CD14-positive monocyte (primary cell): Measurements from ENCODE around the gene DLEC1. TPM values are rescaled to one million over a fixed set of nuclear protein-coding genes. Genes with fewer than 3 reads are reported as not detected.
"Not testable (repeated sequence)": the region's sequence is repeated elsewhere in the genome, so short reads cannot be mapped to it uniquely, and the experiment has no call there.

ENCODE experiments used
- DNase-seq, 3 donors: peaks; one replicate each; pipeline ENCODE4 v3.0.0-alpha.2; 2011 to 2022
- H2AFZ ChIP-seq: 2 replicates; pipeline ENCODE4 v1.6.0; 2012; ENCODE audit warnings: mild to moderate bottlenecking, low read depth, low read length, inconsistent platforms; ENCODE audit not compliant: insufficient read depth, poor library complexity, severe bottlenecking
- H3K27ac ChIP-seq, 2 donors: 1 replicate in 1 of 2; 2 replicates in 1 of 2; pipeline ENCODE4 v1.5.1; 2012 to 2013; ENCODE audit warnings: low read length in 2 of 2, control low read depth in 1 of 2, inconsistent platforms in 1 of 2, low read depth in 1 of 2, mild to moderate bottlenecking in 1 of 2
- H3K27me3 ChIP-seq, 2 donors: one replicate each; pipeline versions ENCODE4 v1.6.0 to v1.6.1; 2011 to 2013; ENCODE audit warnings: low read length in 2 of 2; ENCODE audit not compliant: control insufficient read depth in 2 of 2, insufficient read depth in 2 of 2
- H3K36me3 ChIP-seq, 2 donors: replicated peaks in 1 of 2; 1 replicate in 1 of 2; 2 replicates in 1 of 2; pipeline versions ENCODE4 v1.5.1 to v1.6.1; 2012 to 2013; ENCODE audit warnings: low read length in 2 of 2, control low read depth in 1 of 2, inconsistent platforms in 1 of 2, mild to moderate bottlenecking in 1 of 2; ENCODE audit not compliant: insufficient read depth in 2 of 2, control insufficient read depth in 1 of 2
- H3K4me1 ChIP-seq, 2 donors: 1 replicate in 1 of 2; 2 replicates in 1 of 2; pipeline versions ENCODE4 v1.5.1 to v1.6.1; 2012 to 2013; ENCODE audit warnings: low read length in 2 of 2, control low read depth in 1 of 2, inconsistent platforms in 1 of 2, mild to moderate bottlenecking in 1 of 2, moderate library complexity in 1 of 2; ENCODE audit not compliant: insufficient read depth in 2 of 2, control insufficient read depth in 1 of 2
- H3K4me2 ChIP-seq: replicated peaks from 2 replicates; pipeline ENCODE3; 2012; ENCODE audit warnings: low read length, moderate library complexity, mild to moderate bottlenecking; ENCODE audit not compliant: poor library complexity, severe bottlenecking; ENCODE audit errors: extremely low read depth
- H3K4me3 ChIP-seq, 3 experiments: fragments of 200-600 bp in 1 of 3; sonication (generic) in 1 of 3; replicated peaks in 1 of 3; 1 replicate in 2 of 3; 2 replicates in 1 of 3; pipeline ENCODE4 v1.5.1; 2011 to 2013; ENCODE audit warnings: low read length in 3 of 3, mild to moderate bottlenecking in 3 of 3, control low read depth in 2 of 3, low read depth in 2 of 3, inconsistent platforms in 1 of 3, moderate library complexity in 1 of 3
- H3K79me2 ChIP-seq: 2 replicates; pipeline ENCODE4 v1.6.0; 2012; ENCODE audit warnings: mild to moderate bottlenecking, control low read depth, inconsistent platforms, low read length, moderate library complexity; ENCODE audit not compliant: insufficient read depth
- H3K9ac ChIP-seq: 2 replicates; pipeline ENCODE4 v1.6.0; 2017; ENCODE audit warnings: low read length, mild to moderate bottlenecking; ENCODE audit not compliant: insufficient read depth, poor library complexity, severe bottlenecking
- H3K9me3 ChIP-seq, 2 donors: replicated peaks in 1 of 2; 1 replicate in 1 of 2; 2 replicates in 1 of 2; pipeline versions ENCODE4 v1.5.1 to v1.6.1; 2012 to 2013; ENCODE audit warnings: low read length in 2 of 2, control low read depth in 1 of 2; ENCODE audit not compliant: control insufficient read depth in 1 of 2, insufficient read depth in 1 of 2
- H4K20me1 ChIP-seq: 2 replicates; pipeline ENCODE4 v1.6.0; 2012; ENCODE audit warnings: mild to moderate bottlenecking, low read length, control low read depth, moderate library complexity; ENCODE audit not compliant: insufficient read depth
- H3K27ac Mint-ChIP-seq, 7 donors: one replicate each; pipeline ENCODE4 v1.8.0; 2020; ENCODE audit warnings: mild to moderate bottlenecking in 7 of 7, mixed read lengths in 7 of 7, moderate library complexity in 6 of 7, inconsistent platforms in 2 of 7
- H3K27me3 Mint-ChIP-seq, 3 donors: one replicate each; pipeline ENCODE4 v1.8.0; 2021 to 2022; ENCODE audit warnings: low read depth in 3 of 3, mild to moderate bottlenecking in 3 of 3, mixed read lengths in 3 of 3, moderate library complexity in 3 of 3, inconsistent platforms in 1 of 3
- H3K36me3 Mint-ChIP-seq, 2 donors: one replicate each; pipeline ENCODE4 v1.8.0; 2020; ENCODE audit warnings: mixed read lengths in 2 of 2, inconsistent platforms in 1 of 2, mild to moderate bottlenecking in 1 of 2
- H3K4me1 Mint-ChIP-seq: one replicate; pipeline ENCODE4 v1.8.0; 2020; ENCODE audit warnings: mild to moderate bottlenecking, mixed read lengths
- H3K4me3 Mint-ChIP-seq, 2 donors: one replicate each; pipeline ENCODE4 v1.8.0; 2020; ENCODE audit warnings: mild to moderate bottlenecking in 2 of 2, mixed read lengths in 2 of 2, moderate library complexity in 1 of 2
- H3K9me3 Mint-ChIP-seq, 7 donors: one replicate each; pipeline ENCODE4 v1.8.0; 2020 to 2022; ENCODE audit warnings: mixed read lengths in 7 of 7, mild to moderate bottlenecking in 6 of 7, moderate library complexity in 6 of 7, inconsistent platforms in 2 of 7
- CTCF ChIP-seq: fragments of 200-600 bp; IDR thresholded peaks from one replicate; pipeline ENCODE4 v1.8.0; 2022; ENCODE audit warnings: antibody characterized with exemption, mild to moderate bottlenecking
- WGBS: methylation state at CpG from one replicate; pipeline ENCODE4 v1.1.5; 2013; ENCODE audit warnings: missing lambda C conversion rate; ENCODE audit not compliant: insufficient coverage; 5-methylcytosine and 5-hydroxymethylcytosine counted together
- intact Hi-C, 2 donors: fragments of 100-400 bp; cut with micrococcal nuclease; formaldehyde crosslinking; loops; one replicate each; pipeline versions ENCODE4 v1.15.0 to v1.15.1; 2023
- polyA plus RNA-seq, 3 donors: library from polyadenylated mRNA; depleted of rRNA in 1 of 3; unstranded in 2 of 3; stranded (reverse) in 1 of 3; fragments of 300-500 nt in 2 of 3; fragments of >200 nt in 1 of 3; fragmentation: Illumina TruSeq in 2 of 3; gene quantifications; 1 replicate in 2 of 3; 2 replicates in 1 of 3; pipeline ENCODE4 v1.2.3, GENCODE V29; 2012 to 2021

DLEC1 gene
- polyA plus RNA-seq, 3 donors = 0.11 to 0.81 (median 0.14) TPM

- H3K4me3 Mint-ChIP-seq = no peak overlapping the region
- H4K20me1 ChIP-seq = no peaks in the 10 kb centered on the region
- peaks cover 5% of the 10 kb centered on the region for H3K4me1 Mint-ChIP-seq
- no peak overlapping the region for H3K4me2 ChIP-seq
- intact Hi-C loops = no loop called here
- peaks cover 1 to 7% (median 5%) of the 10 kb centered on the region in 3 donors for H3K27me3 Mint-ChIP-seq
- 100% methylated on average over 1 of the region's 4 CpGs for WGBS
- no peaks in the 10 kb centered on the region for H3K27me3 ChIP-seq
- no peak overlapping the region for H3K4me3 ChIP-seq
- no peak for TF ChIP-seq CTCF
- no peak overlapping the region for H3K27ac Mint-ChIP-seq
- H3K36me3 Mint-ChIP-seq = no peaks in the 10 kb centered on the region
- H3K36me3 ChIP-seq = no peaks in the 10 kb centered on the region
- H2AFZ ChIP-seq = no peak overlapping the region
- DNase-seq = no peak
- H3K27ac ChIP-seq = no peak overlapping the region
- H3K4me1 ChIP-seq = no peaks in the 10 kb centered on the region
- no peak overlapping the region for H3K9ac ChIP-seq
- H3K79me2 ChIP-seq = no peaks in the 10 kb centered on the region
- H3K9me3 ChIP-seq = no peaks in the 10 kb centered on the region
- H3K9me3 Mint-ChIP-seq = peaks cover 0 to 10% (median 4%) of the 10 kb centered on the region in 7 donors
These were observed 10.5 kb downstream of the DLEC1 start for GRCh38 chr3:38049358-38050126.

- intact Hi-C loops = no loop called here
- no peaks in the 10 kb centered on the region for H3K27me3 ChIP-seq
- no peak overlapping the region for H3K9ac ChIP-seq
- no peak overlapping the region for H3K4me2 ChIP-seq
- Mint-ChIP-seq H3K4me3 (no peak overlapping the region), H3K36me3 (no peaks in the 10 kb centered on the region), H3K27me3 (peaks cover 1 to 6% (median 6%) of the 10 kb centered on the region in 3 donors), H3K27ac (no peak overlapping the region), H3K4me1 (no peaks in the 10 kb centered on the region), H3K9me3 (peaks cover 0 to 10% (median 4%) of the 10 kb centered on the region in 7 donors)
- no peak for TF ChIP-seq CTCF
- H3K79me2 ChIP-seq = no peaks in the 10 kb centered on the region
- no peak overlapping the region for H3K4me3 ChIP-seq
- DNase-seq = no peak
- H3K9me3 ChIP-seq = no peaks in the 10 kb centered on the region
- no peak overlapping the region for H2AFZ ChIP-seq
- H3K4me1 ChIP-seq = no peaks in the 10 kb centered on the region
- H3K36me3 ChIP-seq = no peaks in the 10 kb centered on the region
- no peaks in the 10 kb centered on the region for H4K20me1 ChIP-seq
- H3K27ac ChIP-seq = no peak overlapping the region
- WGBS = 94% methylated on average over 10 of the region's 13 CpGs
These were observed 12.1 kb downstream of the DLEC1 start for GRCh38 chr3:38051131-38051530.

- H3K36me3 ChIP-seq, H3K9ac ChIP-seq, H3K27ac Mint-ChIP-seq, H3K36me3 Mint-ChIP-seq, H3K27me3 ChIP-seq, H2AFZ ChIP-seq, H3K4me2 ChIP-seq, H3K4me1 ChIP-seq, H3K79me2 ChIP-seq, intact Hi-C loops, H4K20me1 ChIP-seq, DNase-seq, H3K4me1 Mint-ChIP-seq, H3K9me3 Mint-ChIP-seq, H3K4me3 Mint-ChIP-seq, H3K9me3 ChIP-seq, H3K27ac ChIP-seq, H3K4me3 ChIP-seq, H3K27me3 Mint-ChIP-seq: not testable (repeated sequence)
- WGBS = no CpG with 5 or more reads among the region's 32 CpGs
These were observed 14.3 kb downstream of the DLEC1 start for GRCh38 chr3:38053286-38053685.
